ENCODE measurements around the gene GRK2. TPM values are rescaled to one million over a fixed set of nuclear protein-coding genes. Genes with fewer than 3 reads are reported as not detected.

GRK2 gene
- total RNA-seq, 2 donors from 2014 or later, result 95.8 to 119 TPM

DNA sequence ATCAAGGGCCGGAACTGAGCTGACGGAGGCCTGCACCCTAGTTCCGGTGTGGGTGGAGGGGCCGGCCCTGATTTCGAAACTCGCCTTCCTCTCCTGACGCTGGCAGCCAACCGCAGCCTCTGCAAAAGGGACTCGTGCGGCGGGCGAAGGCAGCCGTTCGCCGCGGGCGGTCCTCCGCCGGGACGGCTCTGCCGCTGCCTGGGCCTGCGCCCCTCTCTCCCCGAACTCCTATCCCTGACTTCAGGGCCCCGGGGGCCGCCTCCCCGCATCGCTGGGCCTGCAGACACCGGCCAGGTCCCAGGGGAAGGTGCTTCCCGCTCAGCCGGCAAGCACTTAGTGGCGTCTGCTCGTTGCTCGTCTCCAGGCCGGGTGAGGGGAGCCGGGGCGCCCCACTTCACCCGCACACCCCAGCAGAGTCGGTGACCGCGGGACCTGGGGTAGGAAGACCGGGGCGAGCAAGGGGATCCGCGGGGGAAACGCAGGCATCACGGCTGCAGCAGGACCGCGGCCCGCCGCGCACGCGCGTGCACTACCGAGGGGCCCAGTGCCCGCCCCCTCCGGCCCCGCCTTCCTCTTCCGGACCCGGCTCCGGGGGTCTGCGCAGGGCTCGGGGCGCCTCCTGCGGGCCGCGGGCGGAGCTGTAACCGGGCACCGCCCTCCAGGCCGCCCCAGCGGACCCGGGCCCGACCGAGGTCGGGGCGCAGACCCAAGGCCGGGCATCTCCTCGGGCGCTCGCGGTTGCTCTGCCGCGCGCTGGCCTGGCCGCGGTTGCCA, 22.4 kb downstream of the GRK2 start:
- DNase-seq, result peak; percentile 90
- peak; percentile 74 for ATAC-seq
- intact Hi-C loops (cut with DNase I, micrococcal nuclease), result no loop called here

- DNase-seq (no peak), ATAC-seq (peak; percentile 28)
- intact Hi-C loops (cut with DNase I, micrococcal nuclease), result no loop called here
Measured at GRCh38 chr11:67289226-67289650, 23.0 kb downstream of the GRK2 start, which contains the start of gene ANKRD13D. Gene ANKRD13D, plus strand, starts transcription at chr11:67289303. Its CDS starts 158 bp downstream, at chr11:67289461.

DNA sequence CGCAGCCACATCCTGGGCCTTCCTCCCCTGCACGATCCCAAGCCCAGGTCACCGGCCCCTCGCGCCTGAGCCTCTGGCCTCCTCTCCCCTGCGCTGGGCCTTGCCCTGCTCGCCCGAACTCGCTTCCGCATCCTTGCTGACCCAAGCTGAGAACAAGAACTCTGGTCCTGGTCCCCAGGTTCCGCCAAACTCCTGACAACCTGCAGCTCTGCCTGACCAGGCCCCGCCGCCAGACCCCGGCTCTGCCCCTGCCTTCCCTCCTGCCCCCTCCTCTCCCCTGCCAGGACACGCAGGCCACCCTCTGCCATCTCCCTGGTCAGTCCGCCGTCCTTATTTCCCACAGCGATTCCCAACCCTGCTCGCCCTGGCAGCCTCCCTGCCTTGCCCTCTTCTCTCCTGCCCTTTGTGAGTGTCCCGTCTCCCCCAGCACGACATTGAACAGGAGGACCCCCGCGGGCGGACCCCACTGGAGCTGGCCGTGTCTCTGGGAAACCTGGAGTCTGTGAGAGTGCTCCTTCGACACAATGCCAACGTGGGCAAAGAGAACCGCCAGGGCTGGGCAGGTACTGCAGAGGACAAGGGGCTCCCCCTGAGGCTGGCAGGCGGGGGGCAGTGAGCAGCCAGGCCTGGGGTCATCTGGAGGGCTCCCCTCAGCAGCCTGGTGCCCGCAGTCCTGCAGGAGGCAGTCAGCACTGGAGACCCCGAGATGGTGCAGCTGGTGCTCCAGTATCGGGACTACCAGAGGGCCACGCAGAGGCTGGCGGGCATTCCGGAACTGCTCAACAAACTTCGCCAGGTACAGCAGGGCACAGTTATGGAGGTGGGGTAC, 23.6 kb downstream of the GRK2 start:
- peak in 1 of 2 donors; percentile 58 for DNase-seq
- peak; percentile 10 for ATAC-seq
- intact Hi-C loops (cut with DNase I, micrococcal nuclease), result no loop called here

GRCh38 chr11:67290801-67291200, 24.5 kb downstream of the GRK2 start:
- DNase-seq, result peak in 1 of 2 donors; percentile 55
- intact Hi-C loops (cut with DNase I, micrococcal nuclease), result no loop called here
- ATAC-seq, result no peak

GRCh38 chr11:67291481-67292381, 25.5 kb downstream of the GRK2 start:
- no peak for ATAC-seq

DNA sequence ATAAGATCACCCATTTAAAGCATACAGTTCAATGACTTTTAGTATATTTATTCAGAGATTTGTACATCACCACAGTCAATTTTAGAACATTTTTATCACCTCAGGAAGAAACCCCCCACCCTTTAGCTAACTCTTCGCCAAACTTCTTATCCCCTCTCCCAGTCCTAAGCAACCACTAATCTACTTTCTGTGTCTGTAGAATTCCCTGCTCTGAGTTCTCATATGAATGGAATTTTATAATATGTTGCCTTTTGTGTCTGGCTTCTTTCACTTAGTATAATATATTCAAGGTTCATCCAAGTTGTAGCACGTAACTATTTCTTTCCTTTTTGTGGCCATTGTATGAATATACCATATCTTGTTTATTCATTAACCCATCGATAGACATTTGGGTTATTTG, 26.4 kb downstream of the GRK2 start:
- DNase-seq, result no peak
- intact Hi-C loops (cut with DNase I, micrococcal nuclease), result no loop called here
- no peak for ATAC-seq

More at GRCh38 chr11:67291481-67292381, 25.5 kb downstream of the GRK2 start:
- intact Hi-C loops (cut with DNase I, micrococcal nuclease), result no loop called here
- DNase-seq, result peak in 1 of 2 donors; percentile 13

- DNase-seq, result no peak
- no peak for ATAC-seq
- intact Hi-C loops (cut with DNase I, micrococcal nuclease), result no loop called here
Measured at GRCh38 chr11:67293090-67293489, 26.8 kb downstream of the GRK2 start.

DNA sequence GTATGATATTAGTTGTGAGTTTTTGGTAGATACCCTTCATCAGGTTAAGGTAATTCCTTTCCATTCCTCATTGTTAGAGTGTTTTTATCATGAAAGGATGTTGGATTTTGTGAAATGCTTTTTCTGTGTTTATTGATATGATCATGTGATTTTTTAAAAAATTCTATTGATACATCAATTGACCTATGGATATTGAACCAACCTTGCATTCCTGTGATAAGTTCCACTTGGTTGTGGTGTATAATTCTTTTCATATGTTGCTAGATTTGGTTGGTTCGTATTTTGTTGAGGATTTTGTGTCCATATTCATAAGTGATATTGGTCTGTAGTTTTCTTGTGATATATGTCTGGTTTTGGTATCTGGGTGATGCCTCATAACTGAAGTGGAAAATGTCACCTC, 29.6 kb downstream of the GRK2 start:
- intact Hi-C loops (cut with DNase I, micrococcal nuclease), result no loop called here
- no peak for DNase-seq

DNA sequence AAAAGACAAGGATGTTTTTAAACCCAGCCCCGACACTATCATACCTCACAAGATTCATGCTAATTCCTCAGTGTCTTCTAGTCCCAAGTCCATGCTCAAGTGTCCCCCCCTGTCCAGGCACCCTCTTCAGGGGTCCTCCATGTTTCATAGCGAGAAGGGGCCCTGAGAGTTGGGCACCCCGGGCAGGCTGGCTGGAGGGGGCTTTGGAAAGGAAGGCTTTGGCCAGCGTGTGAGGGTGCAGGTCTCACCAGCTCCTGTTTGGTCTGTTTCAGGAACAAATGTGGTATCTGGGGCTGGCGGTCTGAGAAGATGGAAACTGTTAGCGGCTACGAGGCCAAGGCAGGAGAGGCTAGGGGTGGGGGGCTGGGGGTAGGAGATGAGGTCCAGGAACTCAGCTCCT, 32.5 kb downstream of the GRK2 start:
- intact Hi-C loops (cut with DNase I, micrococcal nuclease), result no loop called here
- no peak for DNase-seq
- ATAC-seq, result no peak

More for the DNA sequence above, 29.6 kb downstream of the GRK2 start:
- ATAC-seq, result no peak

DNA sequence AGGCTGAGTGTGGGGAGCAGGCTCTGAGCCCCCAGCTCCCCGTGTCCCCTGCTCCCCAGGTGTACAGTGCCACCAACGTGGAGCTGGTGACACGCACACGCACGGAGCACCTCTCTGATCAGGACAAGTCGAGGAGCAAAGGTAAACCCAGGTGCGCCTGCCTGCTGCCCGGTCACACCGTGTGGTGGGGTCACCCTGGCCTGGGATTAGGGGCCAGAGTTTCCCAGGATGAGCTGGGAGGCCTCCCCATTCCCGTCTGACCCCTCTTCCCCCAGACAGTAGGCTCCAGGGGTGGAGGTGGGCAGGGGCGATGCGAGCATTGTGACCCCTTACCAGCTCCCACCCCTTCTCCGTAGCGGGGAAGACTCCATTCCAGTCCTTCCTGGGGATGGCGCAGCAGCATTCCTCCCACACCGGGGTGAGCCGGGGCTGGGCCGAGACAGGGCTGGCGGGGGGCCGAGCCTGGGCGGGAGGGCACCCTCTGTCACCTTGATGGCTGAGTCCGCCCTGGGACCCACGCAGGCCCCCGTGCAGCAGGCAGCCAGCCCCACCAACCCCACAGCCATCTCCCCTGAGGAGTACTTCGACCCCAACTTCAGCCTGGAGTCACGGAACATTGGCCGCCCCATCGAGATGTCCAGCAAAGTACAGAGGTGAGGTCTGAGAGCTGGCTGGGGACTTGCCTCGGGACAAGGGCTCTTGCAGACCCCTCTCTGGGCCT, 33.4 kb downstream of the GRK2 start:
- ATAC-seq, result no peak
- intact Hi-C loops (cut with DNase I, micrococcal nuclease), result no loop called here
- DNase-seq, result peak in 1 of 2 donors; percentile 24

- peak in 1 of 2 donors; percentile 23 for DNase-seq
Measured at GRCh38 chr11:67300256-67300755, 34.0 kb downstream of the GRK2 start.

DNA sequence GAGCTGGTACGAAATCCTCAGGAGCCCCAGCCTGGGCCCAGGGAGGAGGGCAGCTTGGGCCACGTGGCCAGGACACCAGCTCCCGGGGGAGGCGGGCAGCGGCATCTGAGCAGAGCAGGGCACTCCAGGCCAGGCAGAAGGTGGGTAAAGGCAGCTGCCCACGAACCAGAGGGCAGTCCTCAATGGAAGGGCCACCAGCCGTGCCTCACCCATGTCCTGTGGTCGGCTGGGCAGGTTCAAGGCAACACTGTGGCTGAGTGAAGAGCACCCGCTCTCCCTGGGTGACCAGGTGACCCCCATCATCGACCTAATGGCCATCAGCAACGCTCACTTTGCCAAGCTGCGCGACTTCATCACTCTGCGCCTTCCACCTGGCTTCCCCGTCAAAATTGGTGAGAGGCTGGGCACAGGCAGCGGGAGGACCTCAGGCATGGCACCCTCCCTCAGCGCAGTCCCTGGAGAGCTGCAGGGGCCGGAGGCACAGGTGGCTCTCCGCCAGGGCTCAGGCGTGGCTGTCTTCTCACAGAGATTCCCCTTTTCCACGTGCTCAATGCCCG, 34.6 kb downstream of the GRK2 start:
- no peak for ATAC-seq
- DNase-seq, result peak; percentile 11 to 23
- intact Hi-C loops (cut with DNase I, micrococcal nuclease), result no loop called here

More at GRCh38 chr11:67300256-67300755, 34.0 kb downstream of the GRK2 start:
- intact Hi-C loops (cut with DNase I, micrococcal nuclease), result no loop called here
- no peak for ATAC-seq

DNA sequence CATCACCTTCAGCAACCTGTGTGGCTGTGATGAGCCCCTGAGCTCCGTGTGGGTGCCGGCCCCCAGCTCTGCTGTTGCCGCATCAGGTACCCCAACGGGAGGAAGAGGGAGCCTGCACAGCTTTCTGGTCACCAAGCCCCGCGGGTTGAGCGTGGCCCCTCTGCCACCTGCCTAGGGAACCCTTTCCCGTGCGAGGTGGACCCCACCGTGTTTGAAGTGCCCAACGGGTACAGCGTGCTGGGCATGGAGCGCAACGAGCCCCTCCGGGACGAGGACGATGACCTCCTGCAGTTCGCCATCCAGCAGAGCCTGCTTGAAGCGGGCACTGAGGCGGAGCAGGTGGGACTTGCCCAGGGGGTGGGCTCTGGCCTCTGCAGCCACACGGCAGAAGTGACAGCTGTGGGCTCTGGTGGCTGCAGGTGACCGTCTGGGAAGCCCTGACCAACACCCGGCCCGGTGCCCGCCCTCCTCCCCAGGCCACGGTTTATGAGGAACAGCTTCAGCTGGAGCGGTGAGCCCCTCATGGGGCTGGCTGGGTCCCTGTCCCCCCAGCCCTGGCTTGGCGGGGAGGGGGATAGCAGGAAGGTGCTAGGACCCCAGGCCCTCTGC, 35.1 kb downstream of the GRK2 start:
- intact Hi-C loops (cut with DNase I, micrococcal nuclease), result no loop called here
- no peak for ATAC-seq
- DNase-seq, result peak; percentile 13 to 32

GRCh38 chr11:67301951-67302516, 35.8 kb downstream of the GRK2 start:
- ATAC-seq (peak; percentile 62), DNase-seq (peak; percentile 74 to 80)
- intact Hi-C loops (cut with DNase I, micrococcal nuclease), result no loop called here

GRCh38 chr11:67302571-67303131, 36.4 kb downstream of the GRK2 start:
- ATAC-seq (peak; percentile 49), DNase-seq (peak; percentile 56 to 62)
- intact Hi-C loops (cut with DNase I, micrococcal nuclease), result no loop called here

DNA sequence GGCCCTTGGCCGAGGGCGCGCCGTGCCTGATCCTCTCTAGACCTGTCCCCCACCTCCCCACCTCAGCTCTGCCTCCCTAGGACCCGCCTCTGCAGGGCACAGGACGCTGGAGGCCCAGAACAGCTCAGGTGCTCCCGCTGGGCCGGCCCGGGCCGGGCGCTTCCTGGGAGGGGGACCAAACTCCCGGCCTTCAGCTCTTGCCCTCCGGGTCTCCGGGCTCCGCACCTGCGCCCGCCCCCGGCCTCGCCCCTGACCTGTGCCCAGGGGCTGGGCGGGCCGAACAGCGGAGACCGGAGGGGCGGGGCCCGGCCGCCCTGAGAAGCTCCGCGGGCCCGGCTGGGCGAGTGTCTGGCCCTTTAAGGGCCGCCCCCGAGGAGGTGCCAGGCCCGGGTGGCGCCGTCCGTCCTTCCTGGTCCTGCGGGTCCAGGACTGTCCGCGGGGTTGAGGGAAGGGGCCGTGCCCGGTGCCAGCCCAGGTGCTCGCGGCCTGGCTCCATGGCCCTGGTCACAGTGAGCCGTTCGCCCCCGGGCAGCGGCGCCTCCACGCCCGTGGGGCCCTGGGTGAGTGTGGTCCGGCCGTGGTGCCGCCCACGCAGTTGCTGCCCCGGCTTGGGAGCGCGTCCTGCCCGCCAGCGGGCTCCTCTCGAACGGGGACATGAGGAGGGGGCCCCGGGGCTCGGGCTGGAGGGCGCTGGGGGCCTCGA, 37.0 kb downstream of the GRK2 start, which contains the start of gene SSH3:
TSS of gene SSH3 (plus strand) at position 399 of the 703 bp plus-strand sequence. CDS start at position 495, 96 bp downstream.
- intact Hi-C loops (cut with DNase I, micrococcal nuclease), result no loop called here
- ATAC-seq (peak; percentile 86), DNase-seq (peak; percentile 89)

Measured in left colon (tissue), 2 donors.